Measurements from ENCODE around the gene GUK1. TPM values are rescaled to one million over a fixed set of nuclear protein-coding genes. Genes with fewer than 3 reads are reported as not detected.

The GUK1 gene
- total and polyA plus RNA-seq, 2 of the 8 experiments (the other 6 are each of a cell fraction or from before 2014, with no cell fraction given) = 68.5 to 183 TPM

DNA sequence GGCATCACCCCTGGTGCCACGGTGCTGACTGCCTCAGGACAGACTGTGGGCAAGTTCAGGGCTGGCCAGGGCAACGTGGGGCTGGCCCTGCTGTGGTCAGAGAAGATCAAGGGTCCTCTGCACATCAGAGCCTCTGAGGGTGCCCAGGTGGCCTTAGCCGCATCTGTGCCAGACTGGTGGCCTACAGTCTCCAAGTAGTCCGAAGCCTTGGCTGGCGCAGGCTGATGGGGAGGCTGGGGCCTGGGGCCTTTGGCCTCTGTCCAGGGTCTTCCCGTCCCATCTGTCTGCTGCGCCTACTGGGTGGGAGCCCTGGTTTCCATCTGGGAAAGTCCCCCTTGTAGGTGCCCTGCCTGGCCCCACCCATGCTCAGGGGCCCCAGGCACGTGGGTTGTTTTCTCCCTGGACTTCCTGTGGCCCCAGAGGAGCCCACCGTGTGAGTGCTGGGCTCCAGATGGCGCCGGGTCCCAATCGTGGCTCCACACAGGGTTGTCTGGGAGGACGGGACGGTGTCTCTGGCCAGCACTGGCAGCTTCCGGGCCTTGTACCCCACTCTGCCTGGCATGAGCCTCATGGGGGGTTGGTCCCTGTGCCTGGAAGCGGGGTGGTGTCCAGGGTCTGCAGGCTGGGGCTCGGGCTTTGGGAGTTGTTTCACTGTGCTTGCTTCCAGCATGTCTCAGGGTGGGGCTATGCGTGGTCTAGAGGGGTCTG, 35.4 kb downstream of the GUK1 start:
- H2AK5ac ChIP-seq (ENCODE audit: low read depth, low read length) = 0 out of 2 replicates have a peak overlapping the region, but pooled peaks have one; percentile 24
- WGBS, 2 experiments (ENCODE audit: extremely low coverage in 1 of 2, insufficient coverage in 1 of 2, insufficient read length in 1 of 2, insufficient replicate concordance in 2 of 2, low coverage in 1 of 2, low lambda C conversion rate in 2 of 2, missing lambda C conversion rate in 1 of 2) = 91% methylated on average over 16 of the region's 18 CpGs; no CpG with 5 or more reads in 1 of the 2 experiments
- DNase-seq (ENCODE audit: low read depth in 1 of 2, low spot score in 2 of 2) = no peak
- H3K4me3 ChIP-seq (ENCODE audit: extremely low read depth in 1 of 4, insufficient read depth in 2 of 4, low read depth in 3 of 4, low read length in 4 of 4) = no peak overlapping the region
- H4K5ac ChIP-seq (ENCODE audit: insufficient read length, low read depth, low read length) = no peak overlapping the region
- peaks cover 8 to 20% of the 10 kb centered on the region in 2 experiments for H4K20me1 ChIP-seq (replicated peaks in 1 of 2; ENCODE audit: control insufficient read depth in 1 of 2, insufficient read depth in 2 of 2, low read length in 2 of 2)
- no peaks in the 10 kb centered on the region for H3K9me3 ChIP-seq (ENCODE audit: insufficient read depth in 2 of 2, low read depth in 1 of 2, low read length in 1 of 2)
- H3K36me3 ChIP-seq (ENCODE audit: control insufficient read depth in 2 of 4, insufficient read depth in 4 of 4, low read length in 3 of 4) = no peaks in the 10 kb centered on the region; a peak in 1 of 8 replicates
- ChIA-PET POLR2A (ENCODE audit: partially characterized antibody) (interaction anchor here (1.5 to 3.2 kb wide), 3 partner anchors 9 to 35 kb away, joined by 5 to 17 read pairs (median 14); partner anchors contain the start of genes GUK1 and IBA57), CTCF (ENCODE audit: partially characterized antibody) (interaction anchor here (0.7 to 3.8 kb wide), 7 partner anchors 10 to 176 kb away, joined by 3 to 23 read pairs (median 4); partner anchors contain the start of gene IBA57)
- no peak overlapping the region for H3K14ac ChIP-seq (ENCODE audit: insufficient read length)
- H3K18ac ChIP-seq (ENCODE audit: extremely low read depth, low read length) = no peak overlapping the region
- H2AFZ ChIP-seq (ENCODE audit: low read length) = no peak overlapping the region
- H3K23ac ChIP-seq (ENCODE audit: insufficient read length) = no peak overlapping the region
- no peak overlapping the region for H3K27ac ChIP-seq (ENCODE audit: low read depth, low read length)
- H3K4me2 ChIP-seq (ENCODE audit: insufficient read depth in 1 of 2, low read depth in 2 of 2, low read length in 2 of 2) = no peak overlapping the region; a peak in 1 of 4 replicates
- H2BK12ac ChIP-seq (ENCODE audit: low read depth, low read length) = no peak overlapping the region
- H3K56ac ChIP-seq (replicated peaks; ENCODE audit: insufficient read length, low read depth, low read length) = no peak overlapping the region
- H2BK15ac ChIP-seq (ENCODE audit: low read length) = no peak overlapping the region
- H2BK5ac ChIP-seq (ENCODE audit: low read depth, low read length) = no peak overlapping the region
- H2BK120ac ChIP-seq (replicated peaks; ENCODE audit: low read depth, low read length) = no peak overlapping the region
- H3K79me1 ChIP-seq (ENCODE audit: low read depth, low read length) = peaks cover 10% of the 10 kb centered on the region
- no peak overlapping the region for H2BK20ac ChIP-seq (ENCODE audit: low read length)
- H3K9ac ChIP-seq (replicated peaks in 1 of 4; ENCODE audit: extremely low read depth in 1 of 4, low read depth in 3 of 4, low read length in 3 of 4) = no peak overlapping the region
- no peak overlapping the region for H4K91ac ChIP-seq (replicated peaks; ENCODE audit: insufficient read length, low read length)
- no peak overlapping the region for H3K4ac ChIP-seq (replicated peaks; ENCODE audit: insufficient read length, low read depth, low read length)
- H4K8ac ChIP-seq (ENCODE audit: extremely low read depth, insufficient read depth, low read length) = peak overlapping the region; percentile 71; the same call in 1 of the 2 replicates
- no peaks in the 10 kb centered on the region for H3K27me3 ChIP-seq (replicated peaks in 1 of 4; ENCODE audit: control insufficient read depth in 3 of 4, extremely low read depth in 1 of 4, insufficient read depth in 3 of 4, low read length in 3 of 4)
- H3K79me2 ChIP-seq (ENCODE audit: control insufficient read depth in 1 of 2, insufficient read depth in 2 of 2, low read length in 2 of 2) = 0 out of 4 replicates have a peak, but pooled peaks cover 0 to 6% of the 10 kb centered on the region in 2 experiments
- H3K23me2 ChIP-seq (ENCODE audit: low read depth, low read length) = peaks cover 2% of the 10 kb centered on the region; the same call in 1 of the 2 replicates
- H3K4me1 ChIP-seq (replicated peaks in 1 of 4; ENCODE audit: control insufficient read depth in 3 of 4, insufficient read depth in 4 of 4, low read length in 3 of 4) = peaks cover 0 to 6% (median 4%) of the 10 kb centered on the region in 4 experiments; a peak in 4 of 7 replicates
- no peak for FAIRE-seq
- no peak for TF ChIP-seq SIN3A (conservative IDR thresholded peaks at IDR 0.05 in 1 of 2, IDR thresholded peaks at IDR 0.05 in 1 of 2; ENCODE audit: low read depth in 1 of 2, low read length in 2 of 2)
- no peak for TF ChIP-seq TEAD4 (IDR thresholded peaks at IDR 0.05; ENCODE audit: low read depth, low read length)
